ENCODE data around the gene LPCAT1. TPM values are rescaled to one million over a fixed set of nuclear protein-coding genes. Genes with fewer than 3 reads are reported as not detected.

LPCAT1 gene
- total RNA-seq, 1 donor, result 27.1 TPM

DNA sequence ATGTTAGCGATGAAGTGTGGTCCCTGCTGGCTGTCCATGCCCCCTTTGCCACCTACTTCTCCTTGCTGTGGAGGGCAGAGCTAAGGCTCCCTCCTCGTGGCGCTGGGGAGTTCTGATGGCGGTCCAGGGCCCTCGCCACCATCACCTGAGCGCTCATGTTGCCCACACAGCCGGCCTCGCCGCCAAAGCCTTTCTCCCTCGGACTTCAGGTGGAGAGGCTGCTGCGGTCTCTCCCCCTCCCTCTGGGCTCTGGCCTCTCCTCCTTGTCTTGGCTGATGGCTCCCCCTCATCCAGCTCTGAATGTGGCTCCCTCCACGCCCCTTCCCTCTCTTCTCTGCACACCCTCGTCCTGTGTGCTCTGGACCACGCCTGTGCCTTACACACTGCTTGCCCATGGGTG, 14.5 kb upstream of the LPCAT1 start:
- peaks cover 21% of the 10 kb centered on the region for H3K4me1 ChIP-seq (ENCODE audit: insufficient read depth, low read length)
- no peaks in the 10 kb centered on the region for H3K9me3 ChIP-seq (ENCODE audit: low read depth, low read length)
- H3K27me3 ChIP-seq (ENCODE audit: insufficient read depth, low read length), result no peaks in the 10 kb centered on the region
- no peak overlapping the region for H3K4me3 ChIP-seq (ENCODE audit: low read length)

GRCh38 chr5:1537603-1538154, 13.9 kb upstream of the LPCAT1 start:
- Histone ChIP-seq H3K9me3 (ENCODE audit: low read depth, low read length) (no peaks in the 10 kb centered on the region), H3K4me3 (ENCODE audit: low read length) (no peak overlapping the region)

DNA sequence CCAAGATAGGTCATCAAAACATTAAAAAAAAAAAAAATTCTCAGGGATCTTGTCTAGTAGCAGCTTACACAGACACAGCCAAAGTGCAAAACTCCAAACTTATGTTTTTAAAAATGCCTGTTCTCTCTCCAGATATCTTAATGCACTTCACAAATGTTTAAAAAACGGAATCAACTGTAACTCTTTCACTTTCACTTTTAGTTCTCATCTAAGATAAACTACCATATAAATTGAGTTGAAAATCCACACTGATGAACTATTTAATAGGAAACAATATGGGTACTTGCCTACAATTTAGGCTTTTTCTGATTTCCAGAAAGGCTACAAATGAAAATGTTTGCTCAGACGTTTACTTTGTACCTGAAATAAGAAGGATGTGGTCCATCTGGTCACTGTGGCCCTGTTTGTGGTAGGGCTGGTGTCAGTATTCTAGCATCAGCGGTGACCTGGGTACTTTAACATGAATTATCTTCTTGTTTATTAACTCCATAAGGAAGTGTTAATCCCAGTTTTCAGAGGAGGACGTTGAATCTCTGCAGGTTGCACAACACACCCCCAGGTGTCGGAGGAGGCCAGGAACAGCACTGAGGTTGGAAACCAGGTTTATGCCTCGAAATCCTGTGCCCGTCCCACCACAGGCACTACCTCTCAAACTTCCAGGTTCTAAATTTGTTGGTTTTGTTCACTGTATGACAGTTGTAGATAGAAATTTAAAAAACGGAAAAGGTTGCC, 13.3 kb upstream of the LPCAT1 start:
- Histone ChIP-seq H3K9me3 (ENCODE audit: low read depth, low read length) (no peaks in the 10 kb centered on the region), H3K4me3 (ENCODE audit: low read length) (peak overlapping the region; percentile 9), H3K4me1 (ENCODE audit: insufficient read depth, low read length) (peaks cover 18% of the 10 kb centered on the region), H3K27me3 (ENCODE audit: insufficient read depth, low read length) (no peaks in the 10 kb centered on the region)

More at GRCh38 chr5:1537603-1538154, 13.9 kb upstream of the LPCAT1 start:
- Histone ChIP-seq H3K4me1 (ENCODE audit: insufficient read depth, low read length) (peaks cover 18% of the 10 kb centered on the region), H3K27me3 (ENCODE audit: insufficient read depth, low read length) (no peaks in the 10 kb centered on the region)

GRCh38 chr5:1536322-1536845, 12.6 kb upstream of the LPCAT1 start:
- Histone ChIP-seq H3K4me1 (ENCODE audit: insufficient read depth, low read length) (peaks cover 18% of the 10 kb centered on the region), H3K27me3 (ENCODE audit: insufficient read depth, low read length) (no peaks in the 10 kb centered on the region), H3K9me3 (ENCODE audit: low read depth, low read length) (no peaks in the 10 kb centered on the region), H3K4me3 (ENCODE audit: low read length) (peak overlapping the region; percentile 9)

GRCh38 chr5:1535646-1536045, 11.9 kb upstream of the LPCAT1 start:
- no peaks in the 10 kb centered on the region for H3K27me3 ChIP-seq (ENCODE audit: insufficient read depth, low read length)
- H3K9me3 ChIP-seq (ENCODE audit: low read depth, low read length), result no peaks in the 10 kb centered on the region
- H3K4me3 ChIP-seq (ENCODE audit: low read length), result no peak overlapping the region
- H3K4me1 ChIP-seq (ENCODE audit: insufficient read depth, low read length), result peaks cover 18% of the 10 kb centered on the region

GRCh38 chr5:1532384-1532783, 8.6 kb upstream of the LPCAT1 start:
- H3K4me3 ChIP-seq (ENCODE audit: low read length), result no peak overlapping the region
- no peaks in the 10 kb centered on the region for H3K27me3 ChIP-seq (ENCODE audit: insufficient read depth, low read length)
- H3K9me3 ChIP-seq (ENCODE audit: low read depth, low read length), result no peaks in the 10 kb centered on the region
- peaks cover 14% of the 10 kb centered on the region for H3K4me1 ChIP-seq (ENCODE audit: insufficient read depth, low read length)

DNA sequence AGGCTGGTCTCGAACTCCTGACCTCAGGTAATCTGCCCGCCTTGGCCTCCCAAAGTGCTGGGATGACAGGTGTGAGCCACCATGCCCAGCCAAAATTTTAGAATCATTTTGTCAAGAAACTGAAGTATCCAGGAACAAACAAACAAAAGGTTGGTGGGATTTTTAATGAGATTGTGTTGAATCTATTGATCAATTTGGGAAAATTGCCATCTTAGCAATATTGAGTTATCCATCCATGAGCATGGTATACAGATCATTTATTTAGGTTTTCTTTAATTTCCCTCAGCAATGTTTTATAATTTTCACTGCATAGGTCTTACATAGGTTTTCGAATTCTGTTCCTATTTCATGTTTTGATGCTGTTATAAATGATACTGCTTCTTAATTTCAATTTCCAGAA, 5.7 kb upstream of the LPCAT1 start:
- Histone ChIP-seq H3K9me3 (ENCODE audit: low read depth, low read length) (no peaks in the 10 kb centered on the region), H3K4me3 (ENCODE audit: low read length) (no peak overlapping the region), H3K4me1 (ENCODE audit: insufficient read depth, low read length) (peaks cover 4% of the 10 kb centered on the region), H3K27me3 (ENCODE audit: insufficient read depth, low read length) (no peaks in the 10 kb centered on the region)

GRCh38 chr5:1527533-1528205, 3.9 kb upstream of the LPCAT1 start:
- Histone ChIP-seq H3K4me1 (ENCODE audit: insufficient read depth, low read length) (peaks cover 10% of the 10 kb centered on the region), H3K9me3 (ENCODE audit: low read depth, low read length) (no peaks in the 10 kb centered on the region), H3K27me3 (ENCODE audit: insufficient read depth, low read length) (no peaks in the 10 kb centered on the region), H3K4me3 (ENCODE audit: low read length) (no peak overlapping the region)

- H3K4me1 ChIP-seq (ENCODE audit: insufficient read depth, low read length), result peaks cover 20% of the 10 kb centered on the region
- H3K4me3 ChIP-seq (ENCODE audit: low read length), result no peak overlapping the region
- no peaks in the 10 kb centered on the region for H3K9me3 ChIP-seq (ENCODE audit: low read depth, low read length)
- H3K27me3 ChIP-seq (ENCODE audit: insufficient read depth, low read length), result no peaks in the 10 kb centered on the region
These were observed 2.9 kb upstream of the LPCAT1 start for GRCh38 chr5:1526681-1527131.

DNA sequence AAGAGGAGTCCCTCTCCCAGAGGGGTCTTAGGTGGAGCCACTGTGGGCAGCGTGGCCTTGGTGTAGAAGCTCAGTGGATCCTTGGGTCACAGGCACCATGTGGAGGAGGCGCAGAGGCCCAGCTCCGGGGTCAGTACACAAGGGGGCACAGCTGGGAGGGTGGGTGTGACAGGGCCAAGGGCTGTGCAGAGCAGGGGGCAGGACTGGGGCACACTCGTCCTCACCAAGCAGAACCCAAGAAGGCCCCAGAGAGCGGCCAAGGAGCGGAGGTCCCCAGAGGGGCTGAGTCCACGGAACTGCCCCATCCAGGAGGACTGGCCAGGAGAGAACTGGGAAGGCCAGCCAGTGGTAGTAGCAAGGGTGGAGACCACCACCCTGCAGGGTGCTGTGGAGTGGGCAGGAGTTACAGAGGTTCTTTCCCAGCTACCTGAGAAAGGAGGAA, 2.5 kb upstream of the LPCAT1 start:
- H3K4me3 ChIP-seq (ENCODE audit: low read length), result no peak overlapping the region

DNA sequence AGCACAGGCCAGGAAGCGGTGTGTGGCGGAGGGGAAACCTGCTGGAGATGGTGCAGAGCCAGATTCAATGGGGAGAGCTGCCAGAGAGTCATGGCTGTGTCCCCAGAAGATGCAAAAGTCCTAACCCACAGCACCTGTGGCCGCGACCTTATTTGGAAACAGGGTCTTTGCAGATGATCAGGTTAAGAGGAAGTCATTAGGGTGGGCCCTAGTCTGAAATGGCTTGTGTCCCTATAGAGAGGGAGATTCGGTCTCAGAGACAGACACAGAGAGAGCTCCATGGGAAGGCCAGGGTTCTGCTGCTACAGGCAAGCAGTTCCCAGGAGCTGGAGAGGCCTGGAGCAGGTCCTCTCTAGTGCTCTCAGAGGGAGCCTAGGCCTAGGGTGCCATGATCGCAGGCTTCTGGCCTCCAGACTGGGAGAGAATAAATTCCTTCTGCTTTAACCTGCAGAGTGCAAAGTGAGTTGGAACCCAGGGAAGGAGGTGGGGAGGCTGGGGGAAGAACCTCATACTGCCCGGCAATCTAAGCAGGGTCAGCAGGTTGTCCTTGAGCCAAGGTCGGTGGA, 1.9 kb upstream of the LPCAT1 start:
- no peak overlapping the region for H3K4me3 ChIP-seq (ENCODE audit: low read length)
- H3K9me3 ChIP-seq (ENCODE audit: low read depth, low read length), result no peaks in the 10 kb centered on the region
- H3K4me1 ChIP-seq (ENCODE audit: insufficient read depth, low read length), result peaks cover 23% of the 10 kb centered on the region
- no peaks in the 10 kb centered on the region for H3K27me3 ChIP-seq (ENCODE audit: insufficient read depth, low read length)

More for the DNA sequence above, 2.5 kb upstream of the LPCAT1 start:
- Histone ChIP-seq H3K9me3 (ENCODE audit: low read depth, low read length) (no peaks in the 10 kb centered on the region), H3K4me1 (ENCODE audit: insufficient read depth, low read length) (peaks cover 23% of the 10 kb centered on the region), H3K27me3 (ENCODE audit: insufficient read depth, low read length) (no peaks in the 10 kb centered on the region)

- H3K9me3 ChIP-seq (ENCODE audit: low read depth, low read length), result no peaks in the 10 kb centered on the region
- H3K4me1 ChIP-seq (ENCODE audit: insufficient read depth, low read length), result peaks cover 27% of the 10 kb centered on the region
- no peaks in the 10 kb centered on the region for H3K27me3 ChIP-seq (ENCODE audit: insufficient read depth, low read length)
- no peak overlapping the region for H3K4me3 ChIP-seq (ENCODE audit: low read length)
These were observed 1.3 kb upstream of the LPCAT1 start for GRCh38 chr5:1524799-1525623.

- peak overlapping the region; percentile 58 for H3K4me3 ChIP-seq (ENCODE audit: low read length)
- H3K4me1 ChIP-seq (ENCODE audit: insufficient read depth, low read length), result peaks cover 32% of the 10 kb centered on the region
- H3K9me3 ChIP-seq (ENCODE audit: low read depth, low read length), result no peaks in the 10 kb centered on the region
- no peaks in the 10 kb centered on the region for H3K27me3 ChIP-seq (ENCODE audit: insufficient read depth, low read length)
These were observed 680 bp upstream of the LPCAT1 start for GRCh38 chr5:1524481-1524798.

DNA sequence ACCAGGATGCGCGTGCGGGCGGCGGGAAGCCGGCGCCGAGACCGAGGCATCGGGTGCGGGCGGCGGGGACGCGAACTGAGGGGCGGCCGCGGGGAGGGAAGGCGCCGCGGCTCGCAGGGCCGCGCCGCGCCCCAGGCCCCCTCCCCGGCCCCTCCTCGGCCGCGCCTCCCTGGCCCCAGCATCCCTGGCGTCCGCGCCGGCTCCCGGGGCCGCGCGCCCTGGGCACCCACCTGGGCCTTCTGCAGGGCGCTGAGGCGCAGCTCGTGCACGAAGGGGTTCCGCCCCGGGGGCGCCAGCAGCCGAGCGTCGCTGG, 324 bp downstream of the LPCAT1 start:
- no peaks in the 10 kb centered on the region for H3K27me3 ChIP-seq (ENCODE audit: insufficient read depth, low read length)
- peaks cover 33% of the 10 kb centered on the region for H3K4me1 ChIP-seq (ENCODE audit: insufficient read depth, low read length)
- no peaks in the 10 kb centered on the region for H3K9me3 ChIP-seq (ENCODE audit: low read depth, low read length)
- peak overlapping the region; percentile 58 for H3K4me3 ChIP-seq (ENCODE audit: low read length)
